ENCODE measurements around the gene CTNNA3.

CTNNA3 gene

GRCh38 chr10:66832781-66833422 is 863.1 kb downstream of the CTNNA3 start:
- DNase-seq (ENCODE audit: low read depth, low spot score), result no peak
- no peak overlapping the region for H3K4me3 ChIP-seq (ENCODE audit: low read length)

DNA sequence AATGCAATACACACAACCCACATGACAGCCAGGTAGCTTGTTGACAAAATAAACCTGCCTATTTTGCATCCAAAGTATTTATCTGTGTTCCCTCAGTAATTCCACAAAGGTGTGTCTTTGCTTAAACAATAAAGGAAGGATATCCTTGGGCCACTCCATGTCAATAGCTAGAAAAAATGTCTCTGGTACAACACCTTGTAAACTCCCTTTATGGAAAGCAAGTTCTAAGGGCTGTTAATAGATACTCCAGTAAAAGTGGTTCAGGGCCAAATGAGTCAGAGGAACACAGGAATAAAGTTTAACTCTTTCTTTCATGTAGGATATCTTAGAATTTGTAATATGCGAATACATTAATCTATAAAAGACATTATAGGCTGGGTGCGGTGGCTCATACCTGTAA is 867.0 kb downstream of the CTNNA3 start:
- no peak for DNase-seq (ENCODE audit: low read depth, low spot score)
- no peak overlapping the region for H3K4me3 ChIP-seq (ENCODE audit: low read length)

DNA sequence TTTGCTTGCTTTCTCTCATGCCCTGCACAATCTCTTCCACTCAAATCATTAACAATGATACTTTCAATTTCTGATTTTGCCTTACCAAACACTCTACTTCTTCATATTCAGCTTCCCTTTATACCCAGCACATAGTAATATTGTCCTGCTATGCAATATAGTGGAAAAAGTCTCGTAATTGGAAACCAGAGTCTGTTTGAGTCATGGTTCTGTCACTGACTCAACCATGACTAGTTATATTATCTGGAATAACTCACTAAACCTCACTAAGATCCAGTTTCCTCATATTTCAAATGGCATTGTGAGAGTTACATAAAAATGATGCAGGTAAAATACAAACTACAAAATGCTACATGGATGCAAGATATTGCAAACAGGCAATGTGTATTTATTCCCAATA is 868.6 kb downstream of the CTNNA3 start:
- DNase-seq (ENCODE audit: low read depth, low spot score), result no peak
- H3K4me3 ChIP-seq (ENCODE audit: low read length), result no peak overlapping the region

- no peak overlapping the region for H3K4me3 ChIP-seq (ENCODE audit: low read length)
- no peak for DNase-seq (ENCODE audit: low read depth, low spot score)
Observed at GRCh38 chr10:66823301-66823700, 872.7 kb downstream of the CTNNA3 start.

DNA sequence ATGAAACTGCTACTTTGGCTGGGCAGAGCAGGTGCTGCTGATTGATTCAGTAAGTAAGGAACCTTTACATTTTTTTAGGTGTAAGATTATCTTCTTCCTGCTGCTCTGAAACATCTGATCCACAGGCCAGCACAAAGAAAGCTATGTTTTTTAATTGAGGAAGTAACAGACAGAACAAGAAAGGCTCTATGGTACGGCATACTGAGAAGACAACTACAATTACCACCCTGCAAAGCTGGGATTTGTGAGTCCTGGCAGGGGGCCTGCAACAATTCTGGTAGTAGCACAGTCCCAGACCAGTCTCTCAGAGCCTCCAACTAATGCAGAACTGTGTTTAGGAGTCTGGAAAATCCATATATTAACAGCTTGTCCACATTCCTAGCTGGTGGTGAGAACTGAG is 873.2 kb downstream of the CTNNA3 start:
- DNase-seq (ENCODE audit: low read depth, low spot score), result no peak

GRCh38 chr10:66819691-66820090 is 876.3 kb downstream of the CTNNA3 start:
- no peak overlapping the region for H3K4me3 ChIP-seq (ENCODE audit: low read length)

More for the DNA sequence above, 873.2 kb downstream of the CTNNA3 start:
- H3K4me3 ChIP-seq (ENCODE audit: low read length), result no peak overlapping the region

GRCh38 chr10:66813122-66813521 is 882.9 kb downstream of the CTNNA3 start:
- no peak overlapping the region for H3K4me3 ChIP-seq (ENCODE audit: low read length)
- no peak for DNase-seq (ENCODE audit: low read depth, low spot score)

More at GRCh38 chr10:66819691-66820090, 876.3 kb downstream of the CTNNA3 start:
- no peak for DNase-seq (ENCODE audit: low read depth, low spot score)

DNA sequence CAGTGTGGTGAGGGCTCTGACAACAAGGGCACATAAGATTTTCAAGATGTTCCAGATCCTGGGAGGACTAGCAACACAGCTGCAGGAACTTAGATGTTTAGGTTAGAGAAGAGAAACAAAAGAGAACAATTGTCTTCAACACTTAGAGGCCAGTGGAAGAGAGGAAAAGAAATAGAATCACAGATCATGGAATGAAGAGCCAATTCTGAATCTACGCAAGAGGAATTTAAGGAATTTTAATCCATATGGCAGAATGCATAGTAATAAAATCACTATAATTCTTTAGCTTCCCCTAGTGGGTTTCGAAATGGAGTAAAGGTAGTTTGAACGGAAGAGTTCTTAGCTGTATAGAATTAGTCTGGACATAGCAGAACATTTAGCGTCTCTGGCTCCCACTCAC is 884.8 kb downstream of the CTNNA3 start:
- no peak for DNase-seq (ENCODE audit: low read depth, low spot score)
- H3K4me3 ChIP-seq (ENCODE audit: low read length), result no peak overlapping the region

DNA sequence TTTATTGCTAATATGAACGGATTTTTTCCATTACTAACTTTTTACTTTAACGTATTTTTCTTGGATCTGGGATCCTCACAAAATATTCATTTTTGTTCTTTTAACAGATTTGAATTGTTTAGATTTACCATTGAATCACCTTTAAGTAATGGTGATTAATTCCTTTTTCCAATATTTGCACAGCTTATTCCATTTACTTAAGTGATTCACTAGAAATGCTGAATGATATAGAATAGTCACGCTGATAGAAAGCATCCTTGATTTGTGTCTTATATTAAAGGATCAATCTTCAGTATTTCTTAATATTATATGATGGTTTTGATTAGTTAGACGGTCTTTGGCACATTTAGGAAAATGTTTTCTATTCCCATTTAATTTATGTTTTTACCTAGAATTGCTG is 886.6 kb downstream of the CTNNA3 start:
- no peak for DNase-seq (ENCODE audit: low read depth, low spot score)

DNA sequence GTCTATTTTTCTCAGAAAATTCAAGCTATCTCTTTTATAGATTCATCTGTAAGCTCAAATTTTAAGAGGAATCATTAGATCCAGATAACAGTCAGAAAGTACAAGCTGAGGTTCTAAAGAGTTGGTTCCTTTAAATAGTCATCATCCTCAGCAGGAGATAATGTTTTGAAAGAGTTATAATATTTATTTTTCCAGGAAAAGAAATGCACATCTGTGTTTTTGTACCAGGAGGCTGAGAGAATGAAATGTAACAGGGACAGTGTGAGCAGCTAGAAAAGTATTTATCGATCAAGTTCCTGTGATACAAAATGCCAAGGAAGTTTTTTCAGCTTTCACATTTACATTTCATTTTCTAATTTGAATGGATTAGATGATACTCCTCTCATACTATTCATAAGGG is 890.4 kb downstream of the CTNNA3 start:
- H3K4me3 ChIP-seq (ENCODE audit: low read length), result no peak overlapping the region
- no peak for DNase-seq (ENCODE audit: low read depth, low spot score)

More for the DNA sequence above, 886.6 kb downstream of the CTNNA3 start:
- no peak overlapping the region for H3K4me3 ChIP-seq (ENCODE audit: low read length)

- no peak for DNase-seq (ENCODE audit: low read depth, low spot score)
- H3K4me3 ChIP-seq (ENCODE audit: low read length), result no peak overlapping the region
Observed at GRCh38 chr10:66804962-66805361, 891.0 kb downstream of the CTNNA3 start.

GRCh38 chr10:66803174-66803573 is 892.8 kb downstream of the CTNNA3 start:
- no peak for DNase-seq (ENCODE audit: low read depth, low spot score)
- H3K4me3 ChIP-seq (ENCODE audit: low read length), result no peak overlapping the region

GRCh38 chr10:66799474-66799873 is 896.5 kb downstream of the CTNNA3 start:
- no peak for DNase-seq (ENCODE audit: low read depth, low spot score)
- H3K4me3 ChIP-seq (ENCODE audit: low read length), result no peak overlapping the region

GRCh38 chr10:66795866-66796265 is 900.1 kb downstream of the CTNNA3 start:
- no peak for DNase-seq (ENCODE audit: low read depth, low spot score)
- no peak overlapping the region for H3K4me3 ChIP-seq (ENCODE audit: low read length)

DNA sequence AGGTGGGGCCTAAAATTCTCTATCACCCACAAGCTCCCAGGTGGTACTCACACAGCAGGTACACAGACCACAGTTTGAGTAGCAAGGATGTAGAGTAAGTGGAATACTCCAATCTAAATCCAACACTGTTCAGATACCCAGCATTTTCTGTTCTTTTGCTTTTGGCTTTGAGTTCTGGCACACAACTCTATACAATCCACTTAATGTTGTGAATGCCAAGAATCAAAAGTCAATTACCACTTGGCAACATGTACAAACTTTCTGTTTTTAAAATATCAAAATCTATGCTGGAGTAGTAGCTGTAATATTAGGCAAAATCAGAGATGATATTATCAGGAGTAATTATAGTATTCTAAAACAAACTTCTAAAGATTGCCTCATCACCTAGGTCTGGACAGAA is 903.6 kb downstream of the CTNNA3 start:
- DNase-seq (ENCODE audit: low read depth, low spot score), result no peak

GRCh38 chr10:66788178-66788987 is 907.6 kb downstream of the CTNNA3 start:
- DNase-seq (ENCODE audit: low read depth, low spot score), result no peak

More for the DNA sequence above, 903.6 kb downstream of the CTNNA3 start:
- no peak overlapping the region for H3K4me3 ChIP-seq (ENCODE audit: low read length)

GRCh38 chr10:66786709-66787108 is 909.3 kb downstream of the CTNNA3 start:
- no peak for DNase-seq (ENCODE audit: low read depth, low spot score)

More at GRCh38 chr10:66788178-66788987, 907.6 kb downstream of the CTNNA3 start:
- H3K4me3 ChIP-seq (ENCODE audit: low read length), result no peak overlapping the region

DNA sequence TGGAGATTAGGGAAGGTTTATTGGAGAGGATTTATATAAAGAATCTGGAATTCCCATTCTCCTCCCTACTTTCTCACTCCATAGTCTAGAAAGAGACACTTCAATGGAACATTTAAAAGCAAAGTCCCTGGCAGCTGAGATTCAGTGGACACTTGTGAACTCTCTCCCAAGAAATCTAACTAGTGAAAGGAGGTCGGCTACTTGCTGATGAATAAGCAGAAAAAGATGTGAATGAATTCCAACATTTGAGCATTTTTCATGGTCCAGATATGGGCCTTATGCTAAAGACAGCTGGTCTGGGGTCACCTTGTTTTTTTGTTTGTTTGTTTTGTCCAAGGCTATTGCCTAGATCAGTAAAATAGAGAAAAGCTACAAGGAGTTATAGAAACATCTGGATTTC is 911.2 kb downstream of the CTNNA3 start:
- no peak for DNase-seq (ENCODE audit: low read depth, low spot score)
- H3K4me3 ChIP-seq (ENCODE audit: low read length), result no peak overlapping the region

More at GRCh38 chr10:66786709-66787108, 909.3 kb downstream of the CTNNA3 start:
- H3K4me3 ChIP-seq (ENCODE audit: low read length), result no peak overlapping the region

- H3K4me3 ChIP-seq (ENCODE audit: low read length), result no peak overlapping the region
- no peak for DNase-seq (ENCODE audit: low read depth, low spot score)
Observed at GRCh38 chr10:66783316-66783715, 912.7 kb downstream of the CTNNA3 start.

GRCh38 chr10:66782776-66783175 is 913.2 kb downstream of the CTNNA3 start:
- no peak for DNase-seq (ENCODE audit: low read depth, low spot score)

More at GRCh38 chr10:66782776-66783175, 913.2 kb downstream of the CTNNA3 start:
- H3K4me3 ChIP-seq (ENCODE audit: low read length), result no peak overlapping the region
